HCT116 (cell line): ENCODE data around the gene MED27. TPM values are rescaled to one million over a fixed set of nuclear protein-coding genes. Genes with fewer than 3 reads are reported as not detected.

Experiments
- ATAC-seq: fragments of 200-7000 bp; cut with Tn5 transposase; 2 replicates; pipeline ENCODE4 v1.9.1; 2020; ENCODE audit warnings: mild to moderate bottlenecking, moderate library complexity
- BruUV-seq: library from RNA; stranded (reverse); fragments of 400-500 nt; replicated peaks from 2 replicates; lab custom pipeline; 2021; lab: Mats Ljungman, UMichigan
- CTCF ChIA-PET: fragments of 300-600 bp; sonication (Branson Sonifier 250); formaldehyde crosslinking; loops from one replicate; lab custom pipeline; 2021; ENCODE audit warnings: antibody characterized with exemption; lab: Charles Lee
- POLR2A ChIA-PET: fragments of 300-600, 350-600 bp; sonication (Branson Sonifier 250); formaldehyde crosslinking; loops from one replicate; lab custom pipeline; 2021; ENCODE audit warnings: antibody characterized with exemption; lab: Charles Lee
- RAD21 ChIA-PET, 2 experiments: fragments of 300-600 bp; sonication (Branson Sonifier 250); formaldehyde crosslinking; loops; one replicate each; lab custom pipeline; 2023; ENCODE audit warnings: low total read pairs in 2 of 2; ENCODE audit not compliant: uncharacterized antibody in 2 of 2, unreplicated experiment in 2 of 2, low non-redundant PET in 1 of 2; lab: Charles Lee
- DNase-seq: peaks from one replicate; pipeline ENCODE4 v3.0.0-alpha.2; 2010; ENCODE audit warnings: low read depth, low spot score
- H2AFZ ChIP-seq: fragments of 200-600 bp; shearing (Covaris generic), sonication (generic); 2 replicates; pipeline ENCODE4 v1.6.1; 2017; ENCODE audit warnings: low read depth, mixed run types, mixed read lengths, antibody characterized with exemption, low read length; ENCODE audit not compliant: poor library complexity, severe bottlenecking
- H3K27ac ChIP-seq: 2 replicates; pipeline ENCODE4 v1.5.1; 2012; ENCODE audit warnings: low read depth, low read length
- H3K27me3 ChIP-seq: fragments of 200-600 bp; sonication (generic); 2 replicates; pipeline ENCODE4 v1.6.1; 2016; ENCODE audit warnings: mixed run types, low read length, mixed read lengths; ENCODE audit not compliant: insufficient read depth
- H3K36me3 ChIP-seq, 2 experiments: fragments of 200-500 bp in 1 of 2; fragments of 200-600 bp in 1 of 2; sonication (Bioruptor generic) in 1 of 2; sonication (generic) in 1 of 2; 2 replicates each; pipeline versions ENCODE4 v1.5.1 to v1.6.1; 2014 to 2016; ENCODE audit warnings: low read length in 2 of 2, inconsistent platforms in 1 of 2, mixed read lengths in 1 of 2, mixed run types in 1 of 2; ENCODE audit not compliant: insufficient read depth in 2 of 2, control insufficient read depth in 1 of 2
- H3K4me1 ChIP-seq, 2 experiments: fragments of 200-600 bp in 1 of 2; sonication (generic) in 1 of 2; 2 replicates each; pipeline versions ENCODE4 v1.5.1 to v1.6.1; 2012 to 2017; ENCODE audit warnings: low read length in 2 of 2, inconsistent platforms in 1 of 2, mild to moderate bottlenecking in 1 of 2, mixed read lengths in 1 of 2, mixed run types in 1 of 2, moderate library complexity in 1 of 2; ENCODE audit not compliant: insufficient read depth in 2 of 2, control insufficient read depth in 1 of 2
- H3K4me2 ChIP-seq: fragments of 200-600 bp; sonication (generic); 2 replicates; pipeline ENCODE4 v1.6.1; 2017; ENCODE audit warnings: mixed run types, low read length, mixed read lengths
- H3K4me3 ChIP-seq, 2 experiments: fragments of 200-600 bp in 1 of 2; sonication (generic) in 1 of 2; replicated peaks in 1 of 2; 2 replicates each; pipeline ENCODE4 v1.5.1; 2011 to 2016; ENCODE audit warnings: low read length in 2 of 2, control low read depth in 1 of 2, low read depth in 1 of 2, mild to moderate bottlenecking in 1 of 2, mixed read lengths in 1 of 2, mixed run types in 1 of 2
- H3K79me2 ChIP-seq: fragments of 200-600 bp; sonication (generic); 2 replicates; pipeline ENCODE4 v1.6.1; 2017; ENCODE audit warnings: mild to moderate bottlenecking, mixed run types, low read length, moderate library complexity, mixed read lengths; ENCODE audit not compliant: insufficient read depth
- H3K9ac ChIP-seq: fragments of 200-600 bp; sonication (generic); 2 replicates; pipeline ENCODE4 v1.6.1; 2016; ENCODE audit warnings: low read length, mixed read lengths
- H3K9me2 ChIP-seq: fragments of 200-600 bp; sonication (generic), shearing (Covaris generic); 2 replicates; pipeline ENCODE4 v1.6.1; 2017; ENCODE audit warnings: mixed run types, mild to moderate bottlenecking, moderate library complexity; ENCODE audit not compliant: insufficient read depth
- H3K9me3 ChIP-seq, 2 experiments: fragments of 200-500 bp in 1 of 2; fragments of 200-600 bp in 1 of 2; sonication (Bioruptor generic) in 1 of 2; sonication (generic) in 1 of 2; 2 replicates each; pipeline ENCODE4 v1.6.1; 2014 to 2017; ENCODE audit warnings: low read length in 2 of 2, mixed read lengths in 2 of 2, inconsistent platforms in 1 of 2, low read depth in 1 of 2, mild to moderate bottlenecking in 1 of 2, mixed run types in 1 of 2, moderate library complexity in 1 of 2; ENCODE audit not compliant: control insufficient read depth in 1 of 2, insufficient read depth in 1 of 2
- H4K20me1 ChIP-seq: fragments of 200-600 bp; sonication (generic), shearing (Covaris generic); 2 replicates; pipeline ENCODE4 v1.6.1; 2017; ENCODE audit warnings: mixed run types, mild to moderate bottlenecking, moderate library complexity; ENCODE audit not compliant: insufficient read depth
- FOSL1 ChIP-seq: IDR thresholded peaks from 2 replicates; pipeline ENCODE4 v1.6.1; 2012; ENCODE audit warnings: low read depth
- SIN3A ChIP-seq: IDR thresholded peaks from 2 replicates; pipeline ENCODE4 v1.6.1; 2012; ENCODE audit warnings: low read depth
- intact Hi-C: fragments of 100-400 bp; cut with micrococcal nuclease; formaldehyde crosslinking; loops from 2 replicates; pipeline ENCODE4 v1.10.0; 2022
- total RNA-seq: library from RNA; stranded (reverse); gene quantifications from one replicate; pipeline ENCODE4 v1.2.1, GENCODE V29; 2021; ENCODE audit not compliant: unreplicated experiment
- TF ChIP-seq, protein P1 (sequence below): IDR thresholded peaks from 2 replicates; pipeline ENCODE4 v1.6.1; 2012

MED27 gene
- total RNA-seq, 1 experiment from 2014 or later: 26.9 TPM

DNA sequence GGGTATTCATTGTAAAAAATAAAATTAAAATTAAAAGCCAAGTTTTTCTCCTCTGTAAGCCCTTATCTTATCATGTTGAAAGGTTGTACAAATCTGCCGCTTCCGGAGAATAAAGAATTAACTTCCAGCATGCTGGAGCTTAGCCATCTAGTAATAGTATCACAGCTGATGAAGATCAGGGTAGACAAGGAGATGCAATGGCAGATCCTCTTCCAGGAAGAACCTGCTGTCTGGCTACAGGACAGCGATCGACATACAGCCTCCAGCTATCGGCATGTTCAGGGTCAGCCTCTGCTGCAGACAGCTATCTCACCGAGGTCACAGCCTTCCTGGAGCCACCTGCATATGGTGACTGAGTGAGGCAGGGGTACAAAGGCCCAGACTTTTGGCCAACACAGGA is 82.6 kb downstream of the MED27 start:
- H3K79me2 ChIP-seq: no peaks in the 10 kb centered on the region
- H3K36me3 ChIP-seq: no peaks in the 10 kb centered on the region
- H3K9me2 ChIP-seq: no peaks in the 10 kb centered on the region
- POLR2A ChIA-PET: no interaction called here
- no peak for TF ChIP-seq SIN3A
- RAD21 ChIA-PET: no interaction called here
- DNase-seq: no peak
- no peak overlapping the region for H2AFZ ChIP-seq
- no peak overlapping the region for H3K4me2 ChIP-seq
- H4K20me1 ChIP-seq: no peaks in the 10 kb centered on the region
- intact Hi-C loops: no loop called here
- peaks cover 0 to 9% of the 10 kb centered on the region in 2 experiments; a peak in 1 of 4 replicates for H3K4me1 ChIP-seq
- no peaks in the 10 kb centered on the region for H3K9me3 ChIP-seq
- H3K9ac ChIP-seq: no peak overlapping the region
- no peak for ATAC-seq
- H3K27me3 ChIP-seq: no peaks in the 10 kb centered on the region
- CTCF ChIA-PET: no interaction called here
- no TSS peak for BruUV-seq
- H3K4me3 ChIP-seq: no peak overlapping the region
- H3K27ac ChIP-seq: no peak overlapping the region

DNA sequence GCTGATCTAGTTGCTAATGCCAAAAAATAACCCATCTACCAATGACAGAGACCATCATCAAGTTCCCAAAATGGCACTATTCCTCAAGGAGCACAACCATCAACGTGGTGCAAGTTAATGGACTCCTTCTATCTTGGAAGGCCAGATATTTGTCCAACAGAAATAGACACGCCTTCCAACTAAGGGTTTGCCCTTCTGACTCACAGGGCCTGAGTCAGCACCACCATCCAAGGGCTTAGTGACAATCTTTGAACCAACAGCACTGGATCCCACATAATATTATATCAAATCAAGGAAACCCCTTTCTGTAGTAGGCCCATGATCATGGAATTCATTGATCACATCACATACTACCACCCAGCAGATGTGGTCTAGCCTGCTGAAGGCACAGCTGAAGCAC is 84.3 kb downstream of the MED27 start:
- no peaks in the 10 kb centered on the region for H3K27me3 ChIP-seq
- no peak overlapping the region for H3K27ac ChIP-seq
- CTCF ChIA-PET: no interaction called here
- H3K9me3 ChIP-seq: no peaks in the 10 kb centered on the region
- H3K4me1 ChIP-seq: peaks cover 0 to 9% of the 10 kb centered on the region in 2 experiments; a peak in 1 of 4 replicates
- ATAC-seq (peak; percentile 46; the same call in 1 of the 2 replicates), DNase-seq (no peak)
- TF ChIP-seq, protein P1, sequence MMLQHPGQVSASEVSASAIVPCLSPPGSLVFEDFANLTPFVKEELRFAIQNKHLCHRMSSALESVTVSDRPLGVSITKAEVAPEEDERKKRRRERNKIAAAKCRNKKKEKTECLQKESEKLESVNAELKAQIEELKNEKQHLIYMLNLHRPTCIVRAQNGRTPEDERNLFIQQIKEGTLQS: no peak
- 0 out of 2 replicates have a peak, but pooled peaks have one; percentile 8 for TF ChIP-seq FOSL1
- no peak overlapping the region for H3K9ac ChIP-seq
- H3K79me2 ChIP-seq: no peaks in the 10 kb centered on the region
- peak overlapping the region; percentile 19 for H3K4me2 ChIP-seq
- no peak overlapping the region for H2AFZ ChIP-seq
- no TSS peak for BruUV-seq
- POLR2A ChIA-PET: no interaction called here
- intact Hi-C loops: no loop called here
- no peaks in the 10 kb centered on the region for H3K36me3 ChIP-seq
- H3K9me2 ChIP-seq: no peaks in the 10 kb centered on the region
- no peaks in the 10 kb centered on the region for H4K20me1 ChIP-seq
- no peak overlapping the region for H3K4me3 ChIP-seq
- RAD21 ChIA-PET: no interaction called here
